Progenitor cell of endocrine pancreas (in vitro differentiated cells): ENCODE data around the gene RAD51AP2. TPM values are rescaled to one million over a fixed set of nuclear protein-coding genes. Genes with fewer than 3 reads are reported as not detected.
"Not testable (repeated sequence)": the region's sequence is repeated elsewhere in the genome, so short reads cannot be mapped to it uniquely, and the experiment has no call there.

ENCODE experiments used
- DNase-seq: peaks from one replicate; pipeline ENCODE4 v3.0.0; 2021; ENCODE audit warnings: low spot score; ENCODE audit not compliant: unreplicated experiment
- H3K27ac Mint-ChIP-seq: 2 replicates; pipeline ENCODE4 v1.8.0; 2021; ENCODE audit warnings: mild to moderate bottlenecking, moderate library complexity, mixed read lengths
- H3K27me3 Mint-ChIP-seq: 2 replicates; pipeline ENCODE4 v1.8.0; 2021; ENCODE audit warnings: mixed read lengths
- H3K36me3 Mint-ChIP-seq: 2 replicates; pipeline ENCODE4 v1.8.0; 2022; ENCODE audit warnings: mixed read lengths; ENCODE audit not compliant: insufficient read depth
- H3K4me1 Mint-ChIP-seq: 2 replicates; pipeline ENCODE4 v1.8.0; 2021; ENCODE audit warnings: low read depth, mixed read lengths
- H3K4me3 Mint-ChIP-seq: 2 replicates; pipeline ENCODE4 v1.8.0; 2021; ENCODE audit warnings: low read depth, mild to moderate bottlenecking, moderate library complexity, mixed read lengths
- H3K9me3 Mint-ChIP-seq: 2 replicates; pipeline ENCODE4 v1.8.0; 2021; ENCODE audit warnings: low read depth, mixed read lengths
- total RNA-seq: library from RNA; stranded (reverse); gene quantifications from 2 replicates; pipeline ENCODE4 v1.2.1, GENCODE V29; 2021
- TF ChIP-seq, protein P1 (sequence below): fragments of 200-600 bp; sonication (generic); IDR thresholded peaks from one replicate; pipeline ENCODE4 v1.5.0; 2021; ENCODE audit warnings: antibody characterized with exemption, mild to moderate bottlenecking; ENCODE audit not compliant: unreplicated experiment

Gene RAD51AP2
- total RNA-seq, 1 donor from 2014 or later: 0.07 TPM

DNA sequence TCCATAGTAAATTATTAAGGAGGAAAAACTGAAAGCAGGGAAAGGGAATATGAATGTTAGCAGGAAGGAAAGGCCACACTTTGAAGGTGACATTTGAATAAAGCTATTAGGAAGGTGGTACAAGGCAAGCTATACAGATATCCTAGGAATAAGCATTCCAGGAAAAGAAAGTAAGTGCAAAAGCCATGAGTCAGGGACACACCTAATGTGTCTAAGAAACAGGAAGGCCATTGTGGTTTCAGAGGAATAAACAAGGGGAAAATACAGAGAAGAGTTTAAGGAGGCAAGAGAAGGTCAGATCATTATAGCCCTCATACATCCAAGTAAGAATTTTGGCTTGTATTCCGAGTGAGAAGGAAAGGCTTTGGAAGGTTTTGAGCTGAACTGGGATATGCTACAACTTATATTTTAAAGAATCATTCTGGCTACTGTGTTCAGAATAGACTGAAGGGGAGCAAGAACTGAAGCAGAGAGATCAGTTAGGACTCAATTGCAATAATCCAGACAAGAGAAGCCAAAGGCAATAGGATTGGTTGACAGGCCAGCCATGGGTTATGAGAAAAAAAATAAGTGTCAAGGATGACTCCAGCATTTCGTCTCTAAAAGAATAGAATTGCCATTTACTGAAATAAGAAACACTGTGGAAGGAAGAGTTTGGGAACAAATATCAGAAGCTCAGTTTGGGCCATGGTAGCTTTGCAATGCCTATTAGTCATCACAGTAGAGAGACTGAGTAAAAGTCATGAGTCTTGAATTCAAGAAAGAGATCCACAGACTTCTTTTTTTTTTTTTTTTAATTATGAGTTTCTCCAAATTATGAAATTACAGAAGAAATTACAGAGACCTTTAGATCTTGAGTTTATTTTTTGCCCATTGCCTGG lies 11.3 kb downstream of the RAD51AP2 start:
- no peaks in the 10 kb centered on the region for H3K36me3 Mint-ChIP-seq
- H3K9me3 Mint-ChIP-seq: no peaks in the 10 kb centered on the region

DNA sequence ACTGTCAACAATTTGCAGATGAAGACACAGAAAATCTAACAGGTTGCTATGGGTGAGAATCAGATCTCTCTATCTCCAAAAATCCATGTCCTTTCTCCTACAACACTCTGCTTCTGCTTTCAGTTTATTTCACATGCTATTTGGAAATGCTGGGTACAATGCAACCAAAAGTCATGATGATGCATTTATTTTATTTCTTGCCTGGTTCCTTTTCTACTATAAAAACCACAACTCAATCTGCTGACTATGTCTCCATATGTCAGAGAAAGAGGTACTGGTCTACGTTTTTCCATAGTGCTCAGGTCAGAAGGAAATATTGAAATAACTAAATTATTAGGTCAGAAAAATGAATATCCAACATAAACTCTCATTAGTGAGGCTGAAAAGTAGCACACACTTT lies 20.5 kb downstream of the RAD51AP2 start:
- no peak overlapping the region for H3K27ac Mint-ChIP-seq
- TF ChIP-seq, protein P1, sequence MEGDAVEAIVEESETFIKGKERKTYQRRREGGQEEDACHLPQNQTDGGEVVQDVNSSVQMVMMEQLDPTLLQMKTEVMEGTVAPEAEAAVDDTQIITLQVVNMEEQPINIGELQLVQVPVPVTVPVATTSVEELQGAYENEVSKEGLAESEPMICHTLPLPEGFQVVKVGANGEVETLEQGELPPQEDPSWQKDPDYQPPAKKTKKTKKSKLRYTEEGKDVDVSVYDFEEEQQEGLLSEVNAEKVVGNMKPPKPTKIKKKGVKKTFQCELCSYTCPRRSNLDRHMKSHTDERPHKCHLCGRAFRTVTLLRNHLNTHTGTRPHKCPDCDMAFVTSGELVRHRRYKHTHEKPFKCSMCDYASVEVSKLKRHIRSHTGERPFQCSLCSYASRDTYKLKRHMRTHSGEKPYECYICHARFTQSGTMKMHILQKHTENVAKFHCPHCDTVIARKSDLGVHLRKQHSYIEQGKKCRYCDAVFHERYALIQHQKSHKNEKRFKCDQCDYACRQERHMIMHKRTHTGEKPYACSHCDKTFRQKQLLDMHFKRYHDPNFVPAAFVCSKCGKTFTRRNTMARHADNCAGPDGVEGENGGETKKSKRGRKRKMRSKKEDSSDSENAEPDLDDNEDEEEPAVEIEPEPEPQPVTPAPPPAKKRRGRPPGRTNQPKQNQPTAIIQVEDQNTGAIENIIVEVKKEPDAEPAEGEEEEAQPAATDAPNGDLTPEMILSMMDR: no peak
- H3K9me3 Mint-ChIP-seq: no peaks in the 10 kb centered on the region
- H3K4me1 Mint-ChIP-seq: no peaks in the 10 kb centered on the region
- no peak for DNase-seq
- no peaks in the 10 kb centered on the region for H3K36me3 Mint-ChIP-seq
- peaks cover 6% of the 10 kb centered on the region for H3K27me3 Mint-ChIP-seq
- H3K4me3 Mint-ChIP-seq: no peak overlapping the region

More for the DNA sequence above, 11.3 kb downstream of the RAD51AP2 start:
- TF ChIP-seq, protein P1: no peak
- Mint-ChIP-seq H3K4me3 (no peak overlapping the region), H3K4me1 (no peaks in the 10 kb centered on the region), H3K27ac (no peak overlapping the region), H3K27me3 (peaks cover 4% of the 10 kb centered on the region)
- DNase-seq: no peak

DNA sequence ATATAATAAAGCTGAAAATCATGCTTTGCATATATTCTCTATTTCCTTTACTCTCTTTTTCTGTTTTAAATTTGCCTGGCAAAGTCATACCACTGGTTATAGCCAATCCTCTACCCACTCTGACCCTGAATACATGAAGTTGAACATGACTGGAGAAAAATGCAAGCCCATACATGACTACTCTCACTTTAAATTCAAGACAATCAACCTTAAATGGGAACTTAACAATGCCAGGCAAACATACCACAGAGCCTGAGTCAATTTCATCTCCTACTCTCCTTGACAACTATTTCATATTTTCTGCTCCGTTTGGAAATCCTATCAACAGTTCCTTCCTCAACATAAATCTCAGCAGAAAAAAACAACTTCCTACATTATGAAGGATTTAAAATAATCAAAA lies 22.6 kb downstream of the RAD51AP2 start:
- H3K9me3 Mint-ChIP-seq: no peaks in the 10 kb centered on the region
- no peaks in the 10 kb centered on the region for H3K4me1 Mint-ChIP-seq
- H3K27me3 Mint-ChIP-seq: no peaks in the 10 kb centered on the region
- H3K4me3 Mint-ChIP-seq: no peak overlapping the region
- TF ChIP-seq, protein P1: no peak
- no peaks in the 10 kb centered on the region for H3K36me3 Mint-ChIP-seq
- H3K27ac Mint-ChIP-seq: no peak overlapping the region
- no peak for DNase-seq

DNA sequence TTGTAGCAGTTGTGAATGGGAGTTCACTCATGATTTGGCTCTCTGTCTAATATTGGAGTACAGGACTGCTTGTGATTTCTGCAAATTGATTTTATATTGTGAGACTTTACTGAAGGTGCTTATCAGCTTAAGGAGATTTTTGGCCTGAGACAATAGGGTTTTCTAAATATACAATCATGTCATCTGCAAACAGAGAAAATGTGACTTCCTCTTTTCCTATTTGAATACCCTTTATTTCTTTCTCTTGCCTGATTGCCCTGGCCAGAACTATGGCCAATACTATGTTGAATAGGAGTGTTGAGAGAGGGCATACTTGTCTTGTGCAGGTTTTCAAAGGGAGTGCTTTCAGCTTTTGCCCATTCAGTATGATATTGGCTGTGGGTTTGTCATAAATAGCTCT lies 28.1 kb downstream of the RAD51AP2 start:
- H3K4me3 Mint-ChIP-seq, H3K4me1 Mint-ChIP-seq, H3K9me3 Mint-ChIP-seq, H3K27ac Mint-ChIP-seq, DNase-seq, H3K27me3 Mint-ChIP-seq, H3K36me3 Mint-ChIP-seq: not testable (repeated sequence)

DNA sequence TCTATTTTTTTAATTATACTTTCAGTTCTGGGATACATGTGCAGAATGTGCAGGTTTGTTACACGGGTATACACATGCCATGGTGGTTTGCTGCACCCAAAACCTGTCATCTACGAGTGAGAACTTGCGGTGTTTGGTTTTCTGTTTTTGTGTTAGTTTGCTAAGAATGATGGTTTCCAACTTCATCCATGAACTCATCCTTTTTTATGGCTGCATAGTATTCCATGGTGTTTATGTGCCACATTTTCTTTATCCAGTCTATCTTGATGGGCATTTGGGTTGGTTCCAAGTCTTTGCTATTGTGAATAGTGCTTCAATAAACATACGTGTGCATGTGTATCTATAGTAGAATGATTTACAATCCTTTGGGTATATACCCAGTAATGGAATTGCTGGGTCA lies 29.6 kb downstream of the RAD51AP2 start:
- not testable (repeated sequence) for H3K36me3 Mint-ChIP-seq, H3K4me3 Mint-ChIP-seq, H3K9me3 Mint-ChIP-seq, DNase-seq, H3K4me1 Mint-ChIP-seq, H3K27me3 Mint-ChIP-seq, H3K27ac Mint-ChIP-seq

DNA sequence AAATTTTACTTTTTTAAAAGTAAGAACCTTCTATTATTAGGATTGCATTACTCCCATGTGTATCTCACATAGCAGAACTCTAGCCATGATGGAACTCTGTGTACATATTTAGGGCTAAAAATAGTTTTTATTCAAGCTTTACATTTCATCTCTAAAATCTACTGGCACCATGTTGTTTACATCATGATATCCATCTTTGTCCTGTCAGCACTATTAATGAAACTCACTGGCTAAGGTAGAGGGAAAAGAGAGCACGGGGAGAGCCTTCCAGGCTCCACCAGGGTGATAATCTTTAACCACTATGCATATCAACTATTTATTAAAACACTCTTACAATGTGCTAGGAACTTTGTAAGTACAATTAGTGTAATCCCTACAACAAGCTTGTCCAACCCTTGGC lies 34.7 kb downstream of the RAD51AP2 start:
- no peaks in the 10 kb centered on the region for H3K27me3 Mint-ChIP-seq
- no peak for DNase-seq
- H3K4me1 Mint-ChIP-seq: peaks cover 15% of the 10 kb centered on the region
- peaks cover 1% of the 10 kb centered on the region for H3K36me3 Mint-ChIP-seq
- no peak overlapping the region for H3K4me3 Mint-ChIP-seq
- H3K9me3 Mint-ChIP-seq: peaks cover 6% of the 10 kb centered on the region
- H3K27ac Mint-ChIP-seq: no peak overlapping the region
- TF ChIP-seq, protein P1: no peak
